ENCODE data around the gene COQ8B.
"Not testable (repeated sequence)": the region's sequence is repeated elsewhere in the genome, so short reads cannot be mapped to it uniquely, and the experiment has no call there.

DNA sequence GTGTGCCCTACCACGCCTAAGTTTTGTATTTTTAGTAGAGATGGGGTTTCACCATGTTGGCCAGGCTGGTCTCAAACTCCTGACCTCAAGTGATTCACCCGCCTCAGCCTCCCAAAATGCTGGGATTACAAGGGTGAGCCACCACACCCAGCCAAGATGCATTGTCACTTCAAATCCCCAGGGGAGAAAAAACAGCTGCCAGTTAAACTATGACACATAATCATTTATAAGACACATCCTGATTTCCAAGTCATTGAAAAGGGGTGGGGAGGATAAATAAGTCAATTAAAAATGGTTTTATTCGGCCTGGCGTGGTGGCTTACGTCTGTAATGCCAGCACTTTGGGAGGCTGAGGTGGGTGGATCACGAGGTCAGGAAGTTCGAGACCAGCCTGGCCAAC, 61.0 kb downstream of the COQ8B start:
- TF ChIP-seq, protein P1, sequence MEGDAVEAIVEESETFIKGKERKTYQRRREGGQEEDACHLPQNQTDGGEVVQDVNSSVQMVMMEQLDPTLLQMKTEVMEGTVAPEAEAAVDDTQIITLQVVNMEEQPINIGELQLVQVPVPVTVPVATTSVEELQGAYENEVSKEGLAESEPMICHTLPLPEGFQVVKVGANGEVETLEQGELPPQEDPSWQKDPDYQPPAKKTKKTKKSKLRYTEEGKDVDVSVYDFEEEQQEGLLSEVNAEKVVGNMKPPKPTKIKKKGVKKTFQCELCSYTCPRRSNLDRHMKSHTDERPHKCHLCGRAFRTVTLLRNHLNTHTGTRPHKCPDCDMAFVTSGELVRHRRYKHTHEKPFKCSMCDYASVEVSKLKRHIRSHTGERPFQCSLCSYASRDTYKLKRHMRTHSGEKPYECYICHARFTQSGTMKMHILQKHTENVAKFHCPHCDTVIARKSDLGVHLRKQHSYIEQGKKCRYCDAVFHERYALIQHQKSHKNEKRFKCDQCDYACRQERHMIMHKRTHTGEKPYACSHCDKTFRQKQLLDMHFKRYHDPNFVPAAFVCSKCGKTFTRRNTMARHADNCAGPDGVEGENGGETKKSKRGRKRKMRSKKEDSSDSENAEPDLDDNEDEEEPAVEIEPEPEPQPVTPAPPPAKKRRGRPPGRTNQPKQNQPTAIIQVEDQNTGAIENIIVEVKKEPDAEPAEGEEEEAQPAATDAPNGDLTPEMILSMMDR (IDR thresholded peaks at IDR 0.05), result not testable (repeated sequence)
- TF ChIP-seq POLR2A (IDR thresholded peaks at IDR 0.05), result not testable (repeated sequence)
